22Rv1 (cell line): ENCODE results near the gene ITM2B.
"Not testable (repeated sequence)": the region's sequence is repeated elsewhere in the genome, so short reads cannot be mapped to it uniquely, and the experiment has no call there.

Experiments used
- H3K27ac ChIP-seq: fragments of 450-650 bp; 2 replicates; pipeline ENCODE4 v1.5.1; 2017
- ZFX ChIP-seq: fragments of 450-650 bp; IDR thresholded peaks from 2 replicates; pipeline ENCODE4 v1.6.1; 2017; ENCODE audit warnings: antibody characterized with exemption, borderline replicate concordance
- TF ChIP-seq, protein P1 (sequence below): fragments of 450-650 bp; IDR thresholded peaks from 2 replicates; pipeline ENCODE4 v1.5.1; 2017; ENCODE audit warnings: mild to moderate bottlenecking

ITM2B gene

DNA sequence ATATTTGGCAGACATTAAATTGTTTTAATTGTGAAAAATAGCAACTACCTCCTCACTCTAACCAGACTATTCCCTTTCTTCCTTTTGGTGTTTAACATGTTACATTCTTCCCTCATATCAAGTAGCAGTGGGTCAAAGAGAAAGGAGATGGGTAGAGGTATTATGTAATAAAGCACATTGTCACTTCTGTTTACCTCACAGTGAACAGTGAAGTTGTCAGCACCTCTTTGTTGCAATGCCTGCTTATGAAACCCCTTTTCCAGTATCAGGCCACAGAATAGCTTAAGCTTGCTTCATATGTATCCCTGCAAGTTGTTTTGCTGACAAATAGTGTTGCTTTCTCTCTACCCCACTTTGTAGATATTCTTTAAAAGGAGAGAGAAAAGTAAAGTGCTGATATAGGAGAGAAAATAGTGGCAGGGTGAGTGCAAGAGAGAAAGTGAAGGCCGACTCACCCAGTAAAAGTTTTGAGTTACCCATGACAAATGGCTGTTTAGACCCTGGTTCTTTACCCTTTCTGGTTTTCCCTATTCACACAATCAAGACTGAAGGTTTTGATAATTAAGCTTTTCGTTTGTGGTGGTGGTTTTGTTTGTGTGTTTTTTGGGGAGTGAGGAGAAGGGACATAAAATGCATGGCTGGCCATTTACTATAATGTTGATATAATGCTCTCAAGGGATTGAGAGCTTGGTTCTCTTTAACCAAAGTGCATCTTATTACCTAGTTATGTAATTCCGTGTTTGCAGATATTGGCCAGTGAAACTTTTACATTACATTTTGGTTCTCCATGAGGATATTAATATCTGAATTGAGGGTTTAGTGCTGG lies 3.7 kb downstream of the ITM2B start:
- TF ChIP-seq, protein P1, sequence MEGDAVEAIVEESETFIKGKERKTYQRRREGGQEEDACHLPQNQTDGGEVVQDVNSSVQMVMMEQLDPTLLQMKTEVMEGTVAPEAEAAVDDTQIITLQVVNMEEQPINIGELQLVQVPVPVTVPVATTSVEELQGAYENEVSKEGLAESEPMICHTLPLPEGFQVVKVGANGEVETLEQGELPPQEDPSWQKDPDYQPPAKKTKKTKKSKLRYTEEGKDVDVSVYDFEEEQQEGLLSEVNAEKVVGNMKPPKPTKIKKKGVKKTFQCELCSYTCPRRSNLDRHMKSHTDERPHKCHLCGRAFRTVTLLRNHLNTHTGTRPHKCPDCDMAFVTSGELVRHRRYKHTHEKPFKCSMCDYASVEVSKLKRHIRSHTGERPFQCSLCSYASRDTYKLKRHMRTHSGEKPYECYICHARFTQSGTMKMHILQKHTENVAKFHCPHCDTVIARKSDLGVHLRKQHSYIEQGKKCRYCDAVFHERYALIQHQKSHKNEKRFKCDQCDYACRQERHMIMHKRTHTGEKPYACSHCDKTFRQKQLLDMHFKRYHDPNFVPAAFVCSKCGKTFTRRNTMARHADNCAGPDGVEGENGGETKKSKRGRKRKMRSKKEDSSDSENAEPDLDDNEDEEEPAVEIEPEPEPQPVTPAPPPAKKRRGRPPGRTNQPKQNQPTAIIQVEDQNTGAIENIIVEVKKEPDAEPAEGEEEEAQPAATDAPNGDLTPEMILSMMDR, result no peak
- no peak for TF ChIP-seq ZFX
- H3K27ac ChIP-seq, result no peak overlapping the region

DNA sequence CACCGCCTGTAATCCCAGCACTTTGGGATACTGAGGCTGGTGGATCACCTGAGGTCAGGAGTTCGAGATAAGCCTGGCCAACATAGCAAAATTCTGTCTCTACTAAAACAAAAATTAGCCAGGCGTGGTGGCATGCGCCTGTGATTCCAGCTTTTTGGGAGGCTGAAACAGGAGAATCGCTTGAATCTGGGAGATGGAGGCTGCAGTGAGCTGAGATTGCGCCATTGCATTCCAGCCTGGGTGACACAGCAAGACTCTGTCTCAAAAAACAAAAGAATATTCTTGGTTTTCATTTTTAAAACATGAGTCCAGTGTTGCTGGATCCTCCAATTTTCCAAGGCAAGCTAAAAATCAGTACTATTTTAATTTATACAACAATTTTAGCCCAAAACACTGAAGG lies 6.4 kb downstream of the ITM2B start:
- H3K27ac ChIP-seq, result not testable (repeated sequence)

DNA sequence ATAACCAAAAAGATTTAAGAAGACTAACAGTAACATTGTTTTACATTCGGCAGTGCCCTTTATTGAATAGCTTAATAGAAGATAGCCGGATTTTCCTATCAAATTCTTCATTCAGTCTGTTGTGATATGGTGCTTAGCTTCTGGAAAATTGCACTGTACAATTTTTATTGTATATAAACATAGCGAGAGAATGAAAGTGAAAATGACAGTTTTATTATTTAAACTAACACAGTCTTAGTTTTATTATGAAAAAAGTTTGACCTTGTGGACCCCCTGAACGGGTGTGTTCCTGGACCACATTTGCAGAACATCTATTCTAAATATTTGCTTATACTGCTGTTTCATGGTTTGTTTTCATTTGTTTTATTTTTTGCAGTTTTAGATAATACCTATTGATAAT lies 8.6 kb downstream of the ITM2B start:
- no peak for TF ChIP-seq ZFX
- TF ChIP-seq, protein P1, result no peak
- H3K27ac ChIP-seq, result no peak overlapping the region

DNA sequence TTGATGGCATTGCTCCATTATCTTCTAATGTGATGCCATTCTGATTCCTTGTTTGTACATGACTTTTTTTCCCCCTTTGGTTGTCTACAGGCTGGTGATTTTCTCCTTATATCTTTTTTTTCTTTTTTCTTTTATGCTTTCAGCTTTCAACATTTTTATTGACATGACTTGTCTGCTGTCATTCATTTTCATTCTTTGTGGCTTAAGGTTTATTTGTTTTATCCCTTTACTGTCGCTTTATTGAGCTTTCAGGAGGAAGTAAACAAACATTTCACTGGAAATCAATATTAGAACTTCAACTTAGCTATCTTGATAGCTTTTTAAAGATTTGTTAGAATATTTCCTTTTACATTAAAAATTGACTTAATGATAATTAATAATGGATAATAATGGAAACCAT lies 9.7 kb downstream of the ITM2B start:
- no peak for TF ChIP-seq ZFX
- TF ChIP-seq, protein P1, result no peak
- H3K27ac ChIP-seq, result no peak overlapping the region

DNA sequence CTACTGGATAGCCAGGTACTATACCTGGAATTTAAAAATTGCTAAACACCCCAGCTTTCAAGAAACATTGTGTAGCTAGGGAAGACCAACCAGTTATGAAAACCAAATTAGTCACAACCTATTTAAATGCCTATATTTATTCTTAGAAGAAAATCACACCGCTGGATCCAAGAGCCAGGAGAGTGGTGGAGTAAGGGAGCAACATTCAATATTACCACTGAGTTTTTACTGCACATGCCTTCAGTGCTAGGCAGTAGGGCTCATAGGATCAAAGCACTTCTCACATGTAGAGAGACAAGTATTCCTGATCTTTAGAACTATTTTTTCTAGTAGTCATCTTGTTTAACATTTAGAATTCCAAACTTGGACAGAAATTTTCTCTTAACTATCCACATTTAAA lies 11.2 kb downstream of the ITM2B start:
- no peak overlapping the region for H3K27ac ChIP-seq

DNA sequence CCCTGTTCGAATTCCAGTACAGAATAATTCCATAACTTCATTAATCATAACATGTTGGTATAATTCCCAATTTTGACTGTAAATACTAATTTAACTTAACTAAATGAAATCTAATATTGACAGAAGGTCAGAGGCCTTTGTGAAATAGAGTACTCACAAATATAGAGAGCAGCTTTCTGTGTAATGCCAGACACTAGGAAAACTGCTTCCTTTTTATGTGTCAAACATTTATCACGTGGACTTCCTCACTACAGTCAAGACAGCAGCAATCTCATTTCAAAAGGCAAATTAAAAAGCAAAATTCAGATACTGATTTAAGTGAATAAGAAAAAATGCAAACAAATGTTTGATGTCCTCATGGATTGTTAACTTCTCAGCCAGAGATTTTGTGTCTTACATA lies 13.1 kb downstream of the ITM2B start:
- TF ChIP-seq, protein P1, result no peak
- TF ChIP-seq ZFX, result no peak
- H3K27ac ChIP-seq, result no peak overlapping the region

More for the DNA sequence above, 11.2 kb downstream of the ITM2B start:
- no peak for TF ChIP-seq ZFX
- TF ChIP-seq, protein P1, result no peak

DNA sequence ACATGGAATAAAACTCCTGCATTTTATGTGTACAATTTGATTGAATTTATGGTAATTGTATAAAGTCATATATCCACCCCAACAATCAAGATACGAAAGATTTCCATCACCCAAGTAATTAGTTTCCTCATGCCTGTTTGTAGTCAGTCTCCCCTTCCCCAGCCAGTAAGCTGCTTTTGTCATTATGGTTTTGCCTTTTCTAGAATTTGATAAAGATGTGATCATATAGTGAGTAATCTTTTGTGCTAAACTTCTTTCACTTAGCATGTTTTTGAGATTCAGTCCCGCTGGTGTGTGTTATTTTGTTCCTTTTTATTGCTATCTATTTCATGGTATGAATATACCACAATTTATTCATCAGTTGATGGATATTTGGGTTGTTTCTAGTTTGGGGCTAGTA lies 16.0 kb downstream of the ITM2B start:
- no peak for TF ChIP-seq ZFX
- TF ChIP-seq, protein P1, result no peak
- no peak overlapping the region for H3K27ac ChIP-seq
